ENCODE data around the gene ZNF737.

DNA sequence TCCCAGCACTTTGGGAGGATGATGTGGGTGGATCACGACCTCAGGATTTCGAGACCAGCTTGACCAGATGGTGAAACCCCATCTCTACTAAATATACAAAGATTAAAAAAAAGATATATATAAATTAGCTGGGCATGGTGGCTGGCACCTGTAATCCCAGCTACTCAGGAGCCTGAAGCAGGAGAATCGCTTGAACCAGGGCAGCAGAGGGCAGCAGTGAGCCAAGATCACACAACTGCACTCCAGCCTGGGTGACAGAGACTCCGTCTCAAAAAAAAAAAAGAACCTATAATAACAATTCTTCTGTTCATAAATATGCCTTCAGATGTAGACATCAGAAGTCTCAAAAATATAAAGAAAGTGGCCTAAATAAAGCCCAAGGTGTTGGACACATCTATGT is 7.6 kb downstream of the ZNF737 start:
- no peak for TF ChIP-seq CTCF (IDR thresholded peaks at IDR 0.05; ENCODE audit: insufficient read depth, low read depth, low read length)
- no peak for TF ChIP-seq EZH2 (IDR thresholded peaks at IDR 0.05; ENCODE audit: insufficient read depth, low read length)

All from astrocyte (in vitro differentiated cells and primary cell).